Colonic mucosa (tissue), 4 donors: ENCODE data around the gene NEU4. TPM values are rescaled to one million over a fixed set of nuclear protein-coding genes. Genes with fewer than 3 reads are reported as not detected.
A peak's percentile ranks its signal among the peaks of the same experiment; 100 is the strongest.

Source experiments
- DNase-seq: peaks from one replicate; pipeline ENCODE4 v3.0.0-alpha.2; 2020
- H3K27ac ChIP-seq: fragments of 200-600 bp; one replicate; pipeline ENCODE4 v1.8.0; 2021
- H3K27me3 ChIP-seq: fragments of 200-600 bp; one replicate; pipeline ENCODE4 v1.8.0; 2021
- H3K36me3 ChIP-seq: fragments of 200-600 bp; one replicate; pipeline ENCODE4 v1.8.0; 2021
- H3K4me1 ChIP-seq: fragments of 200-600 bp; one replicate; pipeline ENCODE4 v1.8.0; 2021; ENCODE audit warnings: mild to moderate bottlenecking
- H3K4me3 ChIP-seq: fragments of 200-600 bp; one replicate; pipeline ENCODE4 v1.8.0; 2021
- H3K9ac ChIP-seq, 2 donors: one replicate each; pipeline ENCODE4 v1.7.0; 2013; ENCODE audit warnings: control low read depth in 2 of 2, low read depth in 2 of 2, low read length in 2 of 2
- H3K9me3 ChIP-seq: fragments of 200-600 bp; one replicate; pipeline ENCODE4 v1.8.0; 2021
- intact Hi-C: fragments of 100-400 bp; cut with DNase I; formaldehyde crosslinking; loops from one replicate; pipeline ENCODE4 v1.14.1; 2022
- total RNA-seq, 2 donors: library from RNA; stranded (reverse); fragmentation: NEBNext Ultra II Directional in 1 of 2; extraction: Animal tissue kit (Norgen Biotek cat#: 25700) in 1 of 2; gene quantifications; one replicate each; pipeline ENCODE4 v1.2.1, GENCODE V29; 2021
- TF ChIP-seq, protein P1 (sequence below): fragments of 200-600 bp; IDR thresholded peaks from one replicate; pipeline ENCODE4 v1.8.0; 2022; ENCODE audit warnings: antibody characterized with exemption, mild to moderate bottlenecking
- donor health status: healthy.
- donor health status: DM: no; HTN: no; CAD: no.
- donor health status: DM: no; HTN: no; CAD: no.

The NEU4 gene
- total RNA-seq, 2 donors from 2014 or later: 36.9 to 84.5 TPM

DNA sequence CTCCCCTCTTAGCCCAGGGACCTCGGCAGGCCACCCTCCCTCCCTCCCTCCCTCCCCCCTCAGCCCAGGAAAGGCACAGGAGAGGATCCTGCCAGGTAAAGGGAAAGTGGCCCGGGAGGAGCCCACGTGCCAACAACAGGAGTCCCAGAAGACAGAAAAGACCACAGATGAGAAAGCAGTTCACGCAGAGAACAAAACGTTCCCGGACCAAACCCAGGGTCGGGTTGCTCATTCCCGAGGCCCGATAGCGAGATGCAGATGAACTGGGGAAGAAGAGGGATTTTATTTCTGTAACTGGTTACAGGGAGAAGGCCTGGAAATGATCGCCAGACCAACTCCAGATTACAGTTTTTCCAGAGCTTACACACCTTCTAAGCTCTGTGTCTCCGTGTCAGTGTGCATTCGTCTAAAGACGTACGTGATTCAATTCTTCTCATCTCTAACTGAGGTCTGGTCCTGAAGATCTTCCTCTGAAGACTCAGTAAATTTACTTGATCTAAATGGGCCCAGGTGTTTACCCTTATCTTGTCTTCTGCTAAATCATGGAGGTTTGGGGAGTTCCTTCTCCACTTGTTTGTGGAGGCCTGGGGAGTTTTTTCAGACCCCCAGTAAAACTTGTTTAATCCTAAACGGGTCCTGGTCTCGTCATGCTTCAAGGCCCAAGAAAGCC is 807 bp upstream of the NEU4 start:
- Histone ChIP-seq H3K4me1 (no peaks in the 10 kb centered on the region), H3K4me3 (no peak overlapping the region), H3K27ac (peak overlapping the region; percentile 46), H3K27me3 (peaks cover 6% of the 10 kb centered on the region), H3K9ac (peak overlapping the region in 1 of 2 donors; percentile 83), H3K9me3 (no peaks in the 10 kb centered on the region), H3K36me3 (no peaks in the 10 kb centered on the region)
- peak; percentile 28 for DNase-seq
- intact Hi-C loops: no loop called here
- TF ChIP-seq, protein P1, sequence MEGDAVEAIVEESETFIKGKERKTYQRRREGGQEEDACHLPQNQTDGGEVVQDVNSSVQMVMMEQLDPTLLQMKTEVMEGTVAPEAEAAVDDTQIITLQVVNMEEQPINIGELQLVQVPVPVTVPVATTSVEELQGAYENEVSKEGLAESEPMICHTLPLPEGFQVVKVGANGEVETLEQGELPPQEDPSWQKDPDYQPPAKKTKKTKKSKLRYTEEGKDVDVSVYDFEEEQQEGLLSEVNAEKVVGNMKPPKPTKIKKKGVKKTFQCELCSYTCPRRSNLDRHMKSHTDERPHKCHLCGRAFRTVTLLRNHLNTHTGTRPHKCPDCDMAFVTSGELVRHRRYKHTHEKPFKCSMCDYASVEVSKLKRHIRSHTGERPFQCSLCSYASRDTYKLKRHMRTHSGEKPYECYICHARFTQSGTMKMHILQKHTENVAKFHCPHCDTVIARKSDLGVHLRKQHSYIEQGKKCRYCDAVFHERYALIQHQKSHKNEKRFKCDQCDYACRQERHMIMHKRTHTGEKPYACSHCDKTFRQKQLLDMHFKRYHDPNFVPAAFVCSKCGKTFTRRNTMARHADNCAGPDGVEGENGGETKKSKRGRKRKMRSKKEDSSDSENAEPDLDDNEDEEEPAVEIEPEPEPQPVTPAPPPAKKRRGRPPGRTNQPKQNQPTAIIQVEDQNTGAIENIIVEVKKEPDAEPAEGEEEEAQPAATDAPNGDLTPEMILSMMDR: no peak

DNA sequence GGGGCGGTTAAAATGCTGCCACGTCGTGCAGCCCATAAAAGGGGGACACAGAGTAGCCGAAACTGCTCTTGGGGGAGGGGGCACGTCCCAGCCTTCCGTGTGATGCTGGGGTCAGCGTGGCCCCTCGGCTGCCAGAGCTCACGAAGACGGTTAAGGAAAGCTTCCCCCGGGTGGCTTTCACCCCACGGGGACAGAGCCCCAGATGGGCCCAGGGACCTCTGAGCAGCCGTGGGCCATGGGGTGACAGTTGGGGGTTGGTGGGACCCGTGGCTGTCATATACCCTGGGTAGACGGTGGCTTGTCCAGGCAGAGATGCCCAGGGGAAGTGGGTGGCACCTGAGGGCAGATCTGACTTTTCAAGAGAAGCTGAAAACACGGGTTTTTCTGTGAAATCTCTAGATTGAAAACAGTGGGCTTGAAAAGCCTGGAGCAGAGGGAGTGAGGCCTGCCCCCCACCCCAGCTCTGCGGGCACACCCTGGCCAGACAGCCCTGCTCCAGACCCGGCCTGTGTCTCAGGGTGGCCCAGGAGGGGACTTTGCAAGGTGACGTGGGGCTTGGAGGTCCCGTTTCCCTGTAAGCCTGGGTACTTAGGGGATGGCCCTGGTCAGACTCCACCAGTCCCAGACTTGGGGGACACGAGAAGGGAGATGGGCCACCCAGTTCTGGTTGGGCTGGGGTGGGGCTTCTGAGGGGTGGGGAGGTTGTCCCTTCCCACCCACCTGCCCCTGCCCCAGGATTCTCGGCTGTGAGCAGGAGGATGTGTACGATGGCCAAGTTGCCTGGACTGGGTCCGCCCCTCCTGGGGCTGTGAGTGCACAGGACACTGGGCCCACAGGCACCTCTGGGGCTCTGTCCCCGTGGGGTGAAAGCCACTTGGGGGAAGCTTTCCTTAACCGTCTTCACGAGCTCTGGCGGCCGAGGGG is 652 bp downstream of the NEU4 start:
- TF ChIP-seq, protein P1: no peak
- Histone ChIP-seq H3K36me3 (no peaks in the 10 kb centered on the region), H3K4me3 (peak overlapping the region; percentile 41), H3K27me3 (no peaks in the 10 kb centered on the region), H3K9ac (peak overlapping the region; percentile 66 to 83), H3K27ac (peak overlapping the region; percentile 46), H3K4me1 (no peaks in the 10 kb centered on the region), H3K9me3 (no peaks in the 10 kb centered on the region)
- DNase-seq: peak; percentile 35
- intact Hi-C loops: no loop called here

DNA sequence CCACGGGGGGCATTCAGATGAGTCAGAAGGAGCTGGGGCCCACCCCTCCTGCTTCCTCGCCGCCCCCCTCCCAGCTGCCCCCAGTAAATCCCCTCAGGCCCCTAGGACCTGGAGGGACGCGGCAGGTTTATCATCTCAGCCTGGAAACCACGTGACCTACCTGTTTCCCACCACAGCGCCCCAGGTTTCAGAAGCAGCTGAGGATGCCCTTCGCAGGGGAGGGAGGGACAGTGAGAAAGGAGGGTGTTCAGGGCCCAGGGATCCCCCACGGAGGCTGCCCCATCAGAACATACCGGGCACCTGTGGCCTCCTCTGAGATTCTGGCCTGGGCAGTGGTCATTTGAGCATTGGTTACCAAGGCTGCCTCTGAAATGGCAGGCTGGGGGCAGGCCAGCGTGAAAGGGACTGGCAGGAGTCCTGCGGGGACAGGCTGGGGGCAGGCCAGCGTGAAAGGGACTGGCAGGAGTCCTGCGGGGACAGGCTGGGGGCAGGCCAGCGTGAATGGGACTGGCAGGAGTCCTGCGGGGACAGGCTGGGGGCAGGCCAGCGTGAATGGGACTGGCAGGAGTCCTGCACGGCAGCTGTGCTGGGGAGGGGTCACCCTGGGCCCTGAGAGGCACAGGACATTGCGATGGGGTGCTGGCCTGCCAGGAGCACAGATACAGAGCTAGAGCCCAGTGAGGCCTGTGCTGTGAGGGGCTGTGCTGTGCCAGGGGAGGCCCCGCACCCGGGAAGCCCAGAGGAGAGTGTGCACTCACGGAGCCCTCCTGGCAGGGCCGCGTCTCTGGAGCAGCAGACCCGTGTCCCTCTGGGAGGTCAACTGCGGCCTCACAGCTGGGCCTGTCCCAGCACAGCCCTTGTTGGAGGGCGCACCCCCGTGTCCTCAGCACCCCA is 1.6 kb downstream of the NEU4 start:
- Histone ChIP-seq H3K27me3 (no peaks in the 10 kb centered on the region), H3K27ac (no peak overlapping the region), H3K9me3 (no peaks in the 10 kb centered on the region), H3K9ac (peak overlapping the region in 1 of 2 donors; percentile 83), H3K36me3 (no peaks in the 10 kb centered on the region), H3K4me3 (no peak overlapping the region), H3K4me1 (no peaks in the 10 kb centered on the region)
- intact Hi-C loops: no loop called here
- DNase-seq: peak; percentile 20
- TF ChIP-seq, protein P1: no peak

DNA sequence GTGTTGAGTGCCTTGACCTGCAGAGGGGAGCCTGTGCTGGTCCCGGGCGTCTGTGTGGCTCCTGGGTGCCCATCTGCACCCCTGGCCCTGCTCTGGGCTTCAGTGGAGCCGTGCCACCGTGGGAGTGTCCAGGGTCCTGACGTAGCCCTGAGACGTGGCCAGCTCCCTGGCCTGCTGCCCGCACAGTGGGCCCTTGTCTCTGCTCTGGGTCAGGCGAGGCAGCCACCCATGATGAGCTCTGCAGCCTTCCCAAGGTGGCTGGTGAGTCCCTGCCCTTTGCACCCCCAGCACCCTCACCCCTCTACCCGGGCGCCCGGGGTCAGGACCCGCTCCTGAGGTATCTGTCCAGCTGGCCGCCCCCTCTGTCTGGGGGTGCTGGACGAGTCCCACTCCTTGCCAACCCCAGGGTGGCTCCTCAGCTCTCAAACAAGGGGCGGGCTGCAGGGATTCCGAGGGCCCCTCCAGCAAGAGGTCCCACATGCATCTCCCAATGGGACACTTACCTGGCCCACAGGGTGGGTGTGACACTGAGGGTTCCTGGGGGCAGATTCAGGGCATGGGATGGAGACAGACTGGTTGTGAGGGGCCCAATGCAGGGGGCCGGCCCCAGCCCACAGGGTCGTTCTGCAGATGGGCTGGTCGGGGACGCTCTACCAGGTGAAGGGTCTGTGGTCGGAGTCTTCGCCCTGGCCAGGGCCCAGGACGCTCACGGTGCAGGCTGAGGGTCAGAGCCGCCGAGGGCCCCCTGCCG is 2.4 kb downstream of the NEU4 start:
- H3K36me3 ChIP-seq: no peaks in the 10 kb centered on the region
- intact Hi-C loops: no loop called here
- no peaks in the 10 kb centered on the region for H3K27me3 ChIP-seq
- no peak overlapping the region for H3K27ac ChIP-seq
- H3K9me3 ChIP-seq: no peaks in the 10 kb centered on the region
- DNase-seq: peak; percentile 18
- no peaks in the 10 kb centered on the region for H3K4me1 ChIP-seq
- H3K9ac ChIP-seq: no peak overlapping the region
- TF ChIP-seq, protein P1: no peak
- H3K4me3 ChIP-seq: no peak overlapping the region
